Measurements from ENCODE around the gene OBP2A. TPM values are rescaled to one million over a fixed set of nuclear protein-coding genes. Genes with fewer than 3 reads are reported as not detected.
A peak's percentile ranks its signal among the peaks of the same experiment; 100 is the strongest.
"Not testable (repeated sequence)": the region's sequence is repeated elsewhere in the genome, so short reads cannot be mapped to it uniquely, and the experiment has no call there.

Gene OBP2A, protein sequence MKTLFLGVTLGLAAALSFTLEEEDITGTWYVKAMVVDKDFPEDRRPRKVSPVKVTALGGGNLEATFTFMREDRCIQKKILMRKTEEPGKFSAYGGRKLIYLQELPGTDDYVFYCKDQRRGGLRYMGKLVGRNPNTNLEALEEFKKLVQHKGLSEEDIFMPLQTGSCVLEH
- not detected for total RNA-seq

DNA sequence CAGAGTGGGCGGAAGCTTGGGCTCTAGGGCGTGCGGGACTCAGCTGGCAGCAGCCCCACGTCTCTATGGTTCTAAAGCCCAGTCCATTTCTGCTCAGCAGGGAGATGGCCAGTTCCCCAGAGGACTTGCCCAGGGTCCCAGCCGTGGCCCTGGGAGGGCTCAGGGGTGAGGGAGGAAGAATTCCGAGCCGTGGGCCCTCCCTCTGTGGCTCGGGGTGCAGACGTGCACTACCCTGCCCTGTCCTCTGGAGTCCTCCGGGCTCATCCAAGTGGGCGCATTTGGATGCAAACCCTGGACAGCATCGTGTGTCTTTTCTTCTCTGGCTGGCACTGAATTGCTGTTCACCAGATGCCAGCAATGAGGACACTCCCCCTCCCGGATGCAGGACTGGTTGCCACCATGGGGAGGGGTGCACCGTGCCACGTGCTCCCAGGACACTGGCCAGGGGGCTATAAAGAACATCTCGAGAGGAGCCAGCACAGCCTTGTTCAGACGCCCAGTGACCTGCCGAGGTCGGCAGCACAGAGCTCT, at the start of gene OBP2A:
Gene OBP2A (plus strand): TSS at position 481 of the 531 bp plus-strand sequence. CDS start 55 bp downstream, outside the sequence.
- H3K36me3 ChIP-seq, H3K27ac ChIP-seq, H3K4me3 ChIP-seq, H3K9me3 ChIP-seq, H3K4me1 ChIP-seq, H3K27me3 ChIP-seq: not testable (repeated sequence)
- peak in 1 of 3 donors; percentile 7 for DNase-seq

DNA sequence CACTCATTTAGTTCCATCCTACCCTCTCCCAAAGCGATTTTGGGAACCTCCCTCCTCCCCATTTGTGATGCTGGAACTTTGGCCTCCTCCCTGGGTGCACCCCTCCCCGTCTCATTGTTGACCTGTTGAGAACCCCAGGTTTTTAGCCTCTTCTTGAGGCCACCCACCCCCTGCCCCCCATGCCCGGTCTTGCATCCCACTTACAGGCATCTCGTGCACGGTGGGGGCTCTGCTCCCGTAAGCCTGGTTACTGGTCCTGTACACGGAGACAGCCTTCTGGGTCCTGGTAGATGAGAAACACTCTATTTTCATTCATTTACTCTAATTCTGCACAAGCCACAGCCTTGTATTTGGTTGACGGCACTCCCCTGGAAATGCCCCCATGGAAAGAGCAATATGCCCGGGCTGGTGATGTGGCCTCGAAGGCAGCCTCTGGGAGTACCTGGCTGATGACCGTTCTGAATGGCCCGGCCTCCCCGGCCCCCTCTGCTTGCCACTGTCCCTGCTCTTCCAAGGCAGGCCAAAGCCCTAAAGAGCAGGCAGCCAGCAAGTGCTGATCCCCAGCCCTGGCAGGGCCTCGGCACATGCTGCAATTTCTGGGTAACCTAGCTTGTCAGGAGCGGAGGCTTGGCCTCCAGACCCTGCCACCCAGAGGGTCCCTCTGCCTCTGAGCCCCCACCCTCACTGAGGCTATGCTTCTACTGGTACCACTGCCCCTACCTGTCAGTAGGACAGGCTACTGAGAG, 47.4 kb upstream of the OBP2A start:
- no peak for TF ChIP-seq POLR2A (IDR thresholded peaks at IDR 0.05)
- TF ChIP-seq, protein P1, sequence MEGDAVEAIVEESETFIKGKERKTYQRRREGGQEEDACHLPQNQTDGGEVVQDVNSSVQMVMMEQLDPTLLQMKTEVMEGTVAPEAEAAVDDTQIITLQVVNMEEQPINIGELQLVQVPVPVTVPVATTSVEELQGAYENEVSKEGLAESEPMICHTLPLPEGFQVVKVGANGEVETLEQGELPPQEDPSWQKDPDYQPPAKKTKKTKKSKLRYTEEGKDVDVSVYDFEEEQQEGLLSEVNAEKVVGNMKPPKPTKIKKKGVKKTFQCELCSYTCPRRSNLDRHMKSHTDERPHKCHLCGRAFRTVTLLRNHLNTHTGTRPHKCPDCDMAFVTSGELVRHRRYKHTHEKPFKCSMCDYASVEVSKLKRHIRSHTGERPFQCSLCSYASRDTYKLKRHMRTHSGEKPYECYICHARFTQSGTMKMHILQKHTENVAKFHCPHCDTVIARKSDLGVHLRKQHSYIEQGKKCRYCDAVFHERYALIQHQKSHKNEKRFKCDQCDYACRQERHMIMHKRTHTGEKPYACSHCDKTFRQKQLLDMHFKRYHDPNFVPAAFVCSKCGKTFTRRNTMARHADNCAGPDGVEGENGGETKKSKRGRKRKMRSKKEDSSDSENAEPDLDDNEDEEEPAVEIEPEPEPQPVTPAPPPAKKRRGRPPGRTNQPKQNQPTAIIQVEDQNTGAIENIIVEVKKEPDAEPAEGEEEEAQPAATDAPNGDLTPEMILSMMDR (IDR thresholded peaks at IDR 0.05), result no peak
- peaks cover 3 to 22% (median 15%) of the 10 kb centered on the region in 4 donors for H3K4me1 ChIP-seq
- DNase-seq, result peak in 1 of 3 donors; percentile 46
- no peak overlapping the region for H3K4me3 ChIP-seq
- peaks cover 0 to 11% (median 0%) of the 10 kb centered on the region in 3 donors for H3K36me3 ChIP-seq
- no peak overlapping the region for H3K27ac ChIP-seq
- no peaks in the 10 kb centered on the region for H3K27me3 ChIP-seq
- H3K9me3 ChIP-seq, result no peaks in the 10 kb centered on the region

DNA sequence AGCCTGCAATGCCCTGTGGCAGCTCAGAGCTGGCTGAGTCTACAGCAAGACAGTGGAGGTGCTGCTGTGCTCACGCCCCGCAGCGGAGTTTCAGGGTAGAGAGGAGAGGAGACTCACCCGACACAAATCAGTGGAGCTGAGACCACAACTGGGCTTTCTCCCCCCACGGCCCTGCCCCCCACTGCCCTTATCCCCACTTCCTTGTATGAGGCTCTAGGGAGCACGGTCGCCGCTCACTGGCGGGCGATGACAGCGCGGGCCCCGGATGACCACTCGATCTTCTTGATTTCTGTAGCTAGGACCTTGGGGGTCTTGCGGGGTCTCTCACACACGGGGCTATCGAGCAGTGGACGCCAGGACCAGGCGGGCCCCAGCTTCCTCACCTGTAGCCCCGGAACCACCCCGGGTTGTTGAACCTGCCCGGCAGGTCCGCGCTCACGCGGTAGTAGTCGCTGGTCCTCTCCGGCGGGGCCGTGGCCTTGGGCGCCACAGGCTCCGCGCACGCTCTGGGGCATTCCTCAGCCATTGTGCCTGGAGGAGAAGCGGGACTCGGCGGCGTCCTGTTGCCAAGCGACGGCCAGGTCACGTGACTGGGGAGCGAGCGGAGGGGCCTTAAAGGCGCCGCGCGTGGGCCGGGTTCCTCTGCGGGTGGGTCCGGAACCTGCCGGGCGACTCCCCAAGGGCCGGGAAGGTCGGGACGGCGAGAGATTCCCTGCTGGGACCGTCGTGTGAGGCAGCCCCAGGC, 46.4 kb upstream of the OBP2A start:
- Histone ChIP-seq H3K27me3 (no peaks in the 10 kb centered on the region), H3K9me3 (no peaks in the 10 kb centered on the region), H3K4me3 (peak overlapping the region; percentile 81 to 99 (median 90)), H3K4me1 (peaks cover 3 to 22% (median 15%) of the 10 kb centered on the region in 4 donors), H3K36me3 (peaks cover 0 to 20% (median 0%) of the 10 kb centered on the region in 3 donors), H3K27ac (peak overlapping the region; percentile 76 to 80 (median 79))
- peak; percentile 96 to 98 (median 97) for DNase-seq
- no peak for TF ChIP-seq POLR2A (IDR thresholded peaks at IDR 0.05)
- TF ChIP-seq, protein P1 (IDR thresholded peaks at IDR 0.05), result no peak

DNA sequence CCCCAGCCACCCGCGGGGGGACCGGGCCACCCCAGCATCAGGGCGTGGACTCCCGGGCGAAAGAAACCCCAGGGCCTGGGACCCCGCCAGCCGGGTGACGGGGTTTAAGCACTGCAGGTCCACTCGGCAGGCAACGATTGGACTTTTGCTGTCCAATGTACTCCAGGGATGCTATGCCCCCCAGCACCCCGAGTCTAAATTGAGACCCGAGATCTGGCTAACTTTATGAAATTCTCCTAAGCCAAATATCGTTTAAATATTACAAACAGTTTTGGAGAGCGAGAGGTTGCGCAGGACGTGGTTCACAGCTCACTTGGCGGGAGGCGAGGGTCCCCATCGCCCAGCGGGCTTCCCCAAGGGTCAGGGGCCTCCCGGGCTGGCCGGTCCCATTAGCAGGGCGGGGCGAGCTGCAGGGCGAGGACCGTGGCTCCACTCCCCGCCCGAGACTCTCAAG, 45.8 kb upstream of the OBP2A start:
- Histone ChIP-seq H3K4me3 (peak overlapping the region; percentile 81 to 99 (median 90)), H3K27ac (peak overlapping the region; percentile 76 to 80 (median 79)), H3K9me3 (no peaks in the 10 kb centered on the region), H3K27me3 (no peaks in the 10 kb centered on the region), H3K36me3 (peaks cover 0 to 26% (median 0%) of the 10 kb centered on the region in 3 donors), H3K4me1 (peaks cover 3 to 22% (median 15%) of the 10 kb centered on the region in 4 donors)
- TF ChIP-seq, protein P1 (IDR thresholded peaks at IDR 0.05), result no peak
- TF ChIP-seq POLR2A (IDR thresholded peaks at IDR 0.05), result no peak
- DNase-seq, result no peak

DNA sequence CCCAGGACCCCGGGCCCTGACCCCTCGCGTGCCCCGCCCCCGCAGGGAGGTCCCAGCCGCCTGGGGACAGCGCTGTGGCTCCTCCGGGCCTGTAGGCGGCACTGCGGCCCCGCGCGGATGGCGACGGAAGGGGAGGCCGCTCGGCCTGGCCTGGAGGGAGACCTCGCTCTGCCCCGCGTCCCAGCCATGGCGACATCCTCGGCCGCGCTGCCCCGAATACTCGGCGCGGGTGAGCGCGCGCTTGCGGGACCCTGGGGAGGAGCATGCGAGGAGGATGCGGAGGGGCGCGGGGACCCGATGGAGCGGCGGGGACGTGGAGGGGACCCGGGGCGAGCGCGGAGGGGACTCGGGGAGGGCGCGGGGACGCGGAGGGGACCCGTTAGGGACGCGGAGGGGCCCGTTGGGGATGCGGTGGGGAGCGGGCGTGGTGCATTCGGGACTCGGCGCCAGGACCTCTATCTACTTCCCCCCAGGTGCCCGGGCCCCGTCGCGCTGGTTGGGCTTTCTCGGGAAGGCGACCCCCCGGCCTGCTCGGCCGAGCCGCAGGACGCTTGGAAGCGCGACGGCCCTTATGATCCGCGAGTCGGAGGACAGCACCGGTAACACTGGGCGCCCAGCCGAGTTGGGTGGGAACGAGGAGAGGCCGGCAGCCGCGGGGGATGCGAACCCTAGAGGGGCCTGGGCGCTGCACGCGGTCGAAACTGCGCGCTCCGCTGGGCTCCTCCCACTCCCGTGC, 45.2 kb upstream of the OBP2A start, which contains the start of gene MRPS2:
Gene MRPS2 (plus strand): TSS at position 158 of the 736 bp plus-strand sequence. CDS start 29 bp downstream, at position 187.
- Histone ChIP-seq H3K27ac (peak within 1 kb of the TSS; percentile 76 to 80 (median 79)), H3K4me1 (peaks cover 3 to 22% (median 15%) of the 10 kb centered on the region in 4 donors), H3K9me3 (no peaks in the 10 kb centered on the region), H3K36me3 (peaks cover 0 to 26% (median 0%) of the 10 kb centered on the region in 3 donors), H3K27me3 (no peaks in the 10 kb centered on the region), H3K4me3 (peak within 1 kb of the TSS; percentile 81 to 99 (median 90))
- TF ChIP-seq POLR2A (IDR thresholded peaks at IDR 0.05), result peak in 1 of 2 donors; percentile 23
- TF ChIP-seq, protein P1 (IDR thresholded peaks at IDR 0.05), result peak; percentile 82 to 93 (median 89)
- DNase-seq, result peak; percentile 80 to 93 (median 91)

Data from Peyer's patch (tissue), 4 donors.